Liver (tissue), 3 donors: ENCODE results near the gene CYTH2.

ENCODE experiments used
- RAD21 ChIP-seq, 2 donors: IDR thresholded peaks; 2 replicates each; pipeline ENCODE4 v1.6.1; 2016; ENCODE audit warnings: antibody characterized with exemption in 2 of 2, mild to moderate bottlenecking in 2 of 2
- RXRA ChIP-seq, 2 donors: IDR thresholded peaks; 2 replicates each; pipeline ENCODE4 v1.6.1; 2017 to 2018; ENCODE audit warnings: antibody characterized with exemption in 2 of 2, mild to moderate bottlenecking in 1 of 2
- TAF1 ChIP-seq: conservative IDR thresholded peaks from 2 replicates; pipeline ENCODE4 v1.6.1; 2016; ENCODE audit warnings: antibody characterized with exemption, mild to moderate bottlenecking
- TF ChIP-seq, protein P1 (sequence below): fragments of 150-350 bp; IDR thresholded peaks from 2 replicates; pipeline ENCODE4 v1.5.1; 2017; ENCODE audit warnings: improper control_type of control experiment, low read depth, low read length; ENCODE audit not compliant: missing input control
- TF ChIP-seq, protein P2 (sequence below): IDR thresholded peaks from 2 replicates; pipeline ENCODE4 v1.6.1; 2016; ENCODE audit warnings: antibody characterized with exemption
- donor health status: healthy.
- donor health status: healthy.

DNA sequence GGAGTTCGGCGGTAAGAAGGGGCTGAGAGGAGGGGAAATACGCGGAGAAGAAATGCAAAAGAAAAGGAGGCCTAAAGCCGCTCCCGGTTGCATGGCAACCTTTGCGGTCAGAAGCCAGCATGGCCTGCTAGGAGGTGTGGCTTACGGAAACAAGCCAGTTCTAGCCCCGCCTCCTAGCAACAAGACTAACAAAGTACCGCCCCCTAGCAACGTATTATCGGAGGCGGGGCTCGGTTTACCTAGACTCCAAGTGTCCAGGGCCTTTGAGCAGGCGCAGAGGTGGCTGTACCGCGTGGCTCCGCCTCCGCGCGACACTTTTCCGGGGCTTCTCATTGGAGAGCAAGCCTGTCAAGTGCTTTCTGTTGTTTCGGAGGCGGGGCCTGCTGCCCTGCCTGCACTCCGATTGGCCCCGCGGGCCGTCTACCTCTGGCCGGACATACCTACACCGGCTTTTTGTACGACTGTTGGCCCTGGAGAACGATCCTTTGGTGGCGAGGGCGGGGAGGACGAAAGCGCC is 339 bp upstream of the CYTH2 start:
- TF ChIP-seq, protein P1, sequence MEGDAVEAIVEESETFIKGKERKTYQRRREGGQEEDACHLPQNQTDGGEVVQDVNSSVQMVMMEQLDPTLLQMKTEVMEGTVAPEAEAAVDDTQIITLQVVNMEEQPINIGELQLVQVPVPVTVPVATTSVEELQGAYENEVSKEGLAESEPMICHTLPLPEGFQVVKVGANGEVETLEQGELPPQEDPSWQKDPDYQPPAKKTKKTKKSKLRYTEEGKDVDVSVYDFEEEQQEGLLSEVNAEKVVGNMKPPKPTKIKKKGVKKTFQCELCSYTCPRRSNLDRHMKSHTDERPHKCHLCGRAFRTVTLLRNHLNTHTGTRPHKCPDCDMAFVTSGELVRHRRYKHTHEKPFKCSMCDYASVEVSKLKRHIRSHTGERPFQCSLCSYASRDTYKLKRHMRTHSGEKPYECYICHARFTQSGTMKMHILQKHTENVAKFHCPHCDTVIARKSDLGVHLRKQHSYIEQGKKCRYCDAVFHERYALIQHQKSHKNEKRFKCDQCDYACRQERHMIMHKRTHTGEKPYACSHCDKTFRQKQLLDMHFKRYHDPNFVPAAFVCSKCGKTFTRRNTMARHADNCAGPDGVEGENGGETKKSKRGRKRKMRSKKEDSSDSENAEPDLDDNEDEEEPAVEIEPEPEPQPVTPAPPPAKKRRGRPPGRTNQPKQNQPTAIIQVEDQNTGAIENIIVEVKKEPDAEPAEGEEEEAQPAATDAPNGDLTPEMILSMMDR = no peak
- TF ChIP-seq, protein P2, sequence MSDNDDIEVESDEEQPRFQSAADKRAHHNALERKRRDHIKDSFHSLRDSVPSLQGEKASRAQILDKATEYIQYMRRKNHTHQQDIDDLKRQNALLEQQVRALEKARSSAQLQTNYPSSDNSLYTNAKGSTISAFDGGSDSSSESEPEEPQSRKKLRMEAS = no peak
- TF ChIP-seq TAF1 (peak; percentile 62), RAD21 (IDR thresholded peaks at IDR 0.05) (no peak), RXRA (IDR thresholded peaks at IDR 0.05) (peak in 1 of 2 donors; percentile 43)
